ENCODE measurements around the gene PLB1. TPM values are rescaled to one million over a fixed set of nuclear protein-coding genes. Genes with fewer than 3 reads are reported as not detected.
A peak's percentile ranks its signal among the peaks of the same experiment; 100 is the strongest.

The PLB1 gene
- total and polyA plus RNA-seq, 9 of the 15 experiments (the other 6 are each of a cell fraction or from before 2014, with no cell fraction given): 0.01 to 0.09 (median 0.07) TPM; not detected in 2

DNA sequence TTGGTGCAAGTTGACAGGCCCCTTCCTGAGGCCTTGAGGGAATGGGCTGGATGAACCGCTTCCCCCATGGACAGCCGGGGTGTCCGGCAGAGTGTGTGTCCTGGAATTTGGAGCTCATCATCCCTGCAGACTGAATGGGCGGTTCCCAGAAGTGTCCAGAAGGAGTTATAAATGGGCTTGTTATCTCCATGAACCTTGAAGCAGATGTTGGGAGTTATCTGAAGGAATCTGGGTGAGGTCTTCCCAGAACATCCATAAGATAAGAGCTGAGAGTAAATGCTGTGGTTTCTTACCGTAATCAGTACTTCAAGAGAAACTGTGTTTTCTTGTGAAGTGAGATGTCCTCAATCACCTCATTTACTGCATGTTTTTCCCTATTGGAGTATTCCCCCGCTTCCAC is 21.1 kb downstream of the PLB1 start (continued):
- TF ChIP-seq TRIM24 (IDR thresholded peaks at IDR 0.05): peak; percentile 73 to 89; a peak in 3 of 4 replicates
- 0 out of 2 replicates have a peak, but pooled peaks have one; percentile 49 for TF ChIP-seq ZBTB17 (CRISPR knock-in tag; IDR thresholded peaks at IDR 0.05)
- no peak for TF ChIP-seq ZFX (CRISPR knock-in tag; IDR thresholded peaks at IDR 0.05)
- no peak for TF ChIP-seq ZNF140 (CRISPR knock-in tag; IDR thresholded peaks at IDR 0.05)
- peak; percentile 98 for TF ChIP-seq HDAC2 (IDR thresholded peaks at IDR 0.05)
- no peak for TF ChIP-seq EZH2 (IDR thresholded peaks at IDR 0.05; ENCODE audit: borderline replicate concordance, low read depth, low read length)
- TF ChIP-seq ZNF76 (CRISPR knock-in tag; IDR thresholded peaks at IDR 0.05; ENCODE audit: borderline replicate concordance): no peak
- peak; percentile 97 for TF ChIP-seq ZNF589 (CRISPR knock-in tag; IDR thresholded peaks at IDR 0.05; ENCODE audit: low read depth)
- TF ChIP-seq BRD9 (IDR thresholded peaks at IDR 0.05; ENCODE audit: low read depth, partially characterized antibody): no peak
- TF ChIP-seq ZNF717 (CRISPR knock-in tag; IDR thresholded peaks at IDR 0.05): no peak
- no peak; the same call in 1 of the 2 replicates for TF ChIP-seq GATAD2B (IDR thresholded peaks at IDR 0.05; ENCODE audit: borderline replicate concordance)
- TF ChIP-seq JUN (IDR thresholded peaks at IDR 0.05; ENCODE audit: borderline replicate concordance, low read depth, low read length): peak; percentile 46; the same call in 1 of the 2 replicates
- TF ChIP-seq JUN (CRISPR knock-in tag; IDR thresholded peaks at IDR 0.05; ENCODE audit: borderline replicate concordance): no peak
- TF ChIP-seq KAT2B (IDR thresholded peaks at IDR 0.05; ENCODE audit: low read depth, low read length): no peak
- no peak for TF ChIP-seq FOS (IDR thresholded peaks at IDR 0.05; ENCODE audit: extremely low read depth, insufficient read length)
- TF ChIP-seq, protein P1, sequence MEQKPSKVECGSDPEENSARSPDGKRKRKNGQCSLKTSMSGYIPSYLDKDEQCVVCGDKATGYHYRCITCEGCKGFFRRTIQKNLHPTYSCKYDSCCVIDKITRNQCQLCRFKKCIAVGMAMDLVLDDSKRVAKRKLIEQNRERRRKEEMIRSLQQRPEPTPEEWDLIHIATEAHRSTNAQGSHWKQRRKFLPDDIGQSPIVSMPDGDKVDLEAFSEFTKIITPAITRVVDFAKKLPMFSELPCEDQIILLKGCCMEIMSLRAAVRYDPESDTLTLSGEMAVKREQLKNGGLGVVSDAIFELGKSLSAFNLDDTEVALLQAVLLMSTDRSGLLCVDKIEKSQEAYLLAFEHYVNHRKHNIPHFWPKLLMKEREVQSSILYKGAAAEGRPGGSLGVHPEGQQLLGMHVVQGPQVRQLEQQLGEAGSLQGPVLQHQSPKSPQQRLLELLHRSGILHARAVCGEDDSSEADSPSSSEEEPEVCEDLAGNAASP (IDR thresholded peaks at IDR 0.05): no peak
- TF ChIP-seq, protein P2, sequence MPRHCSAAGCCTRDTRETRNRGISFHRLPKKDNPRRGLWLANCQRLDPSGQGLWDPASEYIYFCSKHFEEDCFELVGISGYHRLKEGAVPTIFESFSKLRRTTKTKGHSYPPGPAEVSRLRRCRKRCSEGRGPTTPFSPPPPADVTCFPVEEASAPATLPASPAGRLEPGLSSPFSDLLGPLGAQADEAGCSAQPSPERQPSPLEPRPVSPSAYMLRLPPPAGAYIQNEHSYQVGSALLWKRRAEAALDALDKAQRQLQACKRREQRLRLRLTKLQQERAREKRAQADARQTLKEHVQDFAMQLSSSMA (CRISPR knock-in tag; IDR thresholded peaks at IDR 0.05): no peak
- TF ChIP-seq, protein P3, sequence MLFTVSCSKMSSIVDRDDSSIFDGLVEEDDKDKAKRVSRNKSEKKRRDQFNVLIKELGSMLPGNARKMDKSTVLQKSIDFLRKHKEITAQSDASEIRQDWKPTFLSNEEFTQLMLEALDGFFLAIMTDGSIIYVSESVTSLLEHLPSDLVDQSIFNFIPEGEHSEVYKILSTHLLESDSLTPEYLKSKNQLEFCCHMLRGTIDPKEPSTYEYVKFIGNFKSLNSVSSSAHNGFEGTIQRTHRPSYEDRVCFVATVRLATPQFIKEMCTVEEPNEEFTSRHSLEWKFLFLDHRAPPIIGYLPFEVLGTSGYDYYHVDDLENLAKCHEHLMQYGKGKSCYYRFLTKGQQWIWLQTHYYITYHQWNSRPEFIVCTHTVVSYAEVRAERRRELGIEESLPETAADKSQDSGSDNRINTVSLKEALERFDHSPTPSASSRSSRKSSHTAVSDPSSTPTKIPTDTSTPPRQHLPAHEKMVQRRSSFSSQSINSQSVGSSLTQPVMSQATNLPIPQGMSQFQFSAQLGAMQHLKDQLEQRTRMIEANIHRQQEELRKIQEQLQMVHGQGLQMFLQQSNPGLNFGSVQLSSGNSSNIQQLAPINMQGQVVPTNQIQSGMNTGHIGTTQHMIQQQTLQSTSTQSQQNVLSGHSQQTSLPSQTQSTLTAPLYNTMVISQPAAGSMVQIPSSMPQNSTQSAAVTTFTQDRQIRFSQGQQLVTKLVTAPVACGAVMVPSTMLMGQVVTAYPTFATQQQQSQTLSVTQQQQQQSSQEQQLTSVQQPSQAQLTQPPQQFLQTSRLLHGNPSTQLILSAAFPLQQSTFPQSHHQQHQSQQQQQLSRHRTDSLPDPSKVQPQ (CRISPR knock-in tag; IDR thresholded peaks at IDR 0.05; ENCODE audit: borderline replicate concordance): no peak
- peak; percentile 90 to 100 for TF ChIP-seq RCOR1 (IDR thresholded peaks at IDR 0.05; ENCODE audit: borderline replicate concordance in 1 of 2, low read depth in 2 of 2, low read length in 2 of 2)
- TF ChIP-seq YBX1 (IDR thresholded peaks at IDR 0.05): no peak
- no peak for TF ChIP-seq TCFL5 (CRISPR knock-in tag; conservative IDR thresholded peaks at IDR 0.05)
- no peak for TF ChIP-seq RBBP5 (IDR thresholded peaks at IDR 0.05; ENCODE audit: borderline replicate concordance, insufficient read depth, low read length, poor library complexity, severe bottlenecking)

Measured in K562 (cell line).